IMR-90 (cell line): ENCODE measurements around the gene GCNA. TPM values are rescaled to one million over a fixed set of nuclear protein-coding genes. Genes with fewer than 3 reads are reported as not detected.

Source experiments
- ATAC-seq: fragments of 200-7000 bp; cut with Tn5 transposase; 2 replicates; pipeline ENCODE4 v1.9.1; 2020; ENCODE audit warnings: low read depth, mild to moderate bottlenecking, moderate library complexity
- BruUV-seq: library from RNA; stranded (reverse); fragments of 400-500 nt; replicated peaks from 2 replicates; lab custom pipeline; 2021; lab: Mats Ljungman, UMichigan
- CTCF ChIA-PET: fragments of 300-600 bp; formaldehyde crosslinking; extraction: SDS; loops from one replicate; lab custom pipeline; 2021; ENCODE audit warnings: antibody characterized with exemption; lab: Yijun Ruan, JAX
- POLR2A ChIA-PET: fragments of 300-600 bp; sonication (Branson Sonifier 250); formaldehyde crosslinking; loops from one replicate; lab custom pipeline; 2022; ENCODE audit warnings: antibody characterized with exemption; ENCODE audit not compliant: unreplicated experiment; lab: Charles Lee
- DNase-seq: peaks from one replicate; pipeline ENCODE4 v3.0.0; 2013
- H2AFZ ChIP-seq: replicated peaks from 2 replicates; pipeline ENCODE3; 2013; ENCODE audit warnings: low read length, mild to moderate bottlenecking; ENCODE audit not compliant: poor library complexity
- H2AK5ac ChIP-seq: 2 replicates; pipeline ENCODE4 v1.6.1; 2013; ENCODE audit warnings: low read depth, low read length, inconsistent platforms
- H2AK9ac ChIP-seq: replicated peaks from 2 replicates; pipeline ENCODE3; 2013; ENCODE audit warnings: mild to moderate bottlenecking, low read depth, low read length, moderate library complexity; ENCODE audit not compliant: poor library complexity
- H2BK120ac ChIP-seq: 2 replicates; pipeline ENCODE4 v1.6.1; 2013; ENCODE audit warnings: low read depth, low read length, inconsistent platforms
- H2BK15ac ChIP-seq: 3 replicates; pipeline ENCODE4 v1.6.1; 2013; ENCODE audit warnings: low read depth, low read length, inconsistent platforms
- H2BK20ac ChIP-seq: 2 replicates; pipeline ENCODE4 v1.6.1; 2013; ENCODE audit warnings: low read depth, mild to moderate bottlenecking, inconsistent platforms, low read length, moderate library complexity
- H2BK5ac ChIP-seq: 2 replicates; pipeline ENCODE4 v1.6.1; 2013; ENCODE audit warnings: mild to moderate bottlenecking, low read depth, low read length, inconsistent platforms; ENCODE audit not compliant: poor library complexity, severe bottlenecking
- H3K14ac ChIP-seq: replicated peaks from 2 replicates; pipeline ENCODE4 v1.6.1; 2013; ENCODE audit warnings: low read depth, low read length, inconsistent platforms
- H3K18ac ChIP-seq: 2 replicates; pipeline ENCODE4 v1.6.1; 2013; ENCODE audit warnings: low read depth, low read length, control low read depth
- H3K23ac ChIP-seq: 2 replicates; pipeline ENCODE4 v1.6.1; 2013; ENCODE audit warnings: low read depth, low read length, inconsistent platforms
- H3K27ac ChIP-seq: 2 replicates; pipeline ENCODE4 v1.5.1; 2013; ENCODE audit warnings: mild to moderate bottlenecking, control low read depth, low read length; ENCODE audit not compliant: insufficient read depth
- H3K27me3 ChIP-seq: 2 replicates; pipeline ENCODE4 v1.6.1; 2013; ENCODE audit warnings: low read length; ENCODE audit not compliant: control insufficient read depth, insufficient read depth
- H3K36me3 ChIP-seq: 2 replicates; pipeline ENCODE4 v1.6.1; 2013; ENCODE audit warnings: low read length, mixed read lengths; ENCODE audit not compliant: control insufficient read depth, insufficient read depth
- H3K4ac ChIP-seq: 2 replicates; pipeline ENCODE4 v1.6.1; 2013; ENCODE audit warnings: low read depth, low read length, inconsistent platforms
- H3K4me1 ChIP-seq: 2 replicates; pipeline ENCODE4 v1.6.1; 2013; ENCODE audit warnings: low read length, mixed read lengths; ENCODE audit not compliant: control insufficient read depth, insufficient read depth
- H3K4me2 ChIP-seq: 2 replicates; pipeline ENCODE4 v1.6.1; 2013; ENCODE audit warnings: low read depth, mild to moderate bottlenecking, control low read depth, low read length, moderate library complexity
- H3K4me3 ChIP-seq: 2 replicates; pipeline ENCODE4 v1.5.1; 2013; ENCODE audit warnings: low read depth, mild to moderate bottlenecking, control low read depth, low read length, moderate library complexity; ENCODE audit not compliant: insufficient read depth
- H3K56ac ChIP-seq: 2 replicates; pipeline ENCODE4 v1.6.1; 2013; ENCODE audit warnings: low read length, inconsistent platforms; ENCODE audit not compliant: insufficient read depth; ENCODE audit errors: extremely low read depth
- H3K79me1 ChIP-seq, 2 experiments: 2 replicates each; pipeline ENCODE4 v1.6.1; 2013; ENCODE audit warnings: low read length in 2 of 2, inconsistent platforms in 1 of 2, low read depth in 1 of 2
- H3K9ac ChIP-seq: 2 replicates; pipeline ENCODE4 v1.6.1; 2013; ENCODE audit warnings: low read depth, low read length, control low read depth
- H3K9me1 ChIP-seq: 2 replicates; pipeline ENCODE4 v1.6.1; 2013; ENCODE audit warnings: low read length, inconsistent platforms; ENCODE audit not compliant: insufficient read depth
- H3K9me3 ChIP-seq: 2 replicates; pipeline ENCODE4 v1.6.1; 2013; ENCODE audit warnings: low read length; ENCODE audit not compliant: control insufficient read depth, insufficient read depth
- H4K20me1 ChIP-seq: 2 replicates; pipeline ENCODE4 v1.6.1; 2013; ENCODE audit warnings: low read length, inconsistent platforms; ENCODE audit not compliant: insufficient read depth
- H4K5ac ChIP-seq: 2 replicates; pipeline ENCODE4 v1.6.1; 2013; ENCODE audit warnings: mild to moderate bottlenecking, low read depth, low read length, control low read depth
- H4K8ac ChIP-seq, 2 experiments: 2 replicates each; pipeline ENCODE4 v1.6.1; 2013; ENCODE audit warnings: low read depth in 2 of 2, low read length in 2 of 2, control low read depth in 1 of 2, inconsistent platforms in 1 of 2
- H4K91ac ChIP-seq: 2 replicates; pipeline ENCODE4 v1.6.1; 2013; ENCODE audit warnings: low read depth, low read length, inconsistent platforms; ENCODE audit not compliant: insufficient read depth
- BHLHE40 ChIP-seq: fragments of 150-350 bp; IDR thresholded peaks from 2 replicates; pipeline ENCODE4 v1.6.1; 2016; ENCODE audit warnings: mild to moderate bottlenecking, low read depth, low read length
- CEBPB ChIP-seq: IDR thresholded peaks from 2 replicates; pipeline ENCODE4 v1.6.1; 2012; ENCODE audit warnings: low read depth, low read length, improper control_type of control experiment
- CHD1 ChIP-seq: IDR thresholded peaks from 2 replicates; pipeline ENCODE4 v1.6.1; 2012; ENCODE audit warnings: low read depth, low read length, improper control_type of control experiment
- FOS ChIP-seq: fragments of 150-350 bp; IDR thresholded peaks from 2 replicates; pipeline ENCODE4 v1.6.1; 2016; ENCODE audit warnings: low read depth, low read length
- MAFK ChIP-seq: IDR thresholded peaks from 2 replicates; pipeline ENCODE4 v1.6.1; 2012; ENCODE audit warnings: low read depth, low read length, improper control_type of control experiment
- MAZ ChIP-seq: IDR thresholded peaks from 2 replicates; pipeline ENCODE4 v1.6.1; 2012; ENCODE audit warnings: low read depth, mild to moderate bottlenecking, low read length, improper control_type of control experiment, moderate library complexity, borderline replicate concordance
- MXI1 ChIP-seq: IDR thresholded peaks from 2 replicates; pipeline ENCODE4 v1.6.1; 2012; ENCODE audit warnings: low read depth, mild to moderate bottlenecking, low read length, moderate library complexity, borderline replicate concordance
- NFE2L2 ChIP-seq: fragments of 150-350 bp; IDR thresholded peaks from 2 replicates; pipeline ENCODE4 v1.6.1; 2016; ENCODE audit warnings: low read depth, mild to moderate bottlenecking, low read length
- POLR2A ChIP-seq: IDR thresholded peaks from 2 replicates; pipeline ENCODE4 v1.6.1; 2012; ENCODE audit warnings: mild to moderate bottlenecking, low read depth, low read length
- RAD21 ChIP-seq: IDR thresholded peaks from 2 replicates; pipeline ENCODE4 v1.6.1; 2012; ENCODE audit warnings: low read length, improper control_type of control experiment
- RCOR1 ChIP-seq: IDR thresholded peaks from 2 replicates; pipeline ENCODE4 v1.6.1; 2012; ENCODE audit warnings: mild to moderate bottlenecking, low read length, improper control_type of control experiment; ENCODE audit not compliant: insufficient replicate concordance
- RFX5 ChIP-seq: IDR thresholded peaks from 2 replicates; pipeline ENCODE4 v1.8.0; 2012; ENCODE audit warnings: low read depth, mild to moderate bottlenecking, low read length, moderate library complexity
- SMC3 ChIP-seq: fragments of 150-350 bp; IDR thresholded peaks from 2 replicates; pipeline ENCODE4 v1.6.1; 2016; ENCODE audit warnings: low read depth, mild to moderate bottlenecking, antibody characterized with exemption, low read length, moderate library complexity
- WGBS, 2 experiments: methylation state at CpG; one replicate each; pipeline versions ENCODE4 v1.1.5 to v1.1.7; 2013; ENCODE audit warnings: missing lambda C conversion rate in 2 of 2; ENCODE audit not compliant: insufficient read length in 1 of 2; ENCODE audit errors: extremely low coverage in 2 of 2; 5-methylcytosine and 5-hydroxymethylcytosine counted together
- dilution Hi-C: fragments of 300-500 bp; cut with HindIII; formaldehyde crosslinking; loops from one replicate; pipeline ENCODE4 v1.14.3; 2018; ENCODE audit warnings: low sequenced_read_pairs; ENCODE audit not compliant: unreplicated experiment
- in situ Hi-C: fragments of 300-500 bp; cut with MboI; formaldehyde crosslinking; loops from 3 replicates; pipeline ENCODE4 v1.14.3; 2019; ENCODE audit warnings: low sequenced_read_pairs, inconsistent platforms, mixed read lengths
- intact Hi-C: fragments of 100-400 bp; cut with micrococcal nuclease; formaldehyde crosslinking; loops from 2 replicates; pipeline ENCODE4 v1.10.0; 2022
- polyA plus RNA-seq, 3 experiments: library from polyadenylated mRNA; depleted of rRNA; stranded (reverse); fragments of >200 nt; gene quantifications; 2 replicates each; pipeline ENCODE4 v1.2.3, GENCODE V29; 2012; ENCODE audit warnings: low replicate concordance in 1 of 3
- total RNA-seq: library from RNA; depleted of rRNA; stranded (reverse); fragments of >200 nt; gene quantifications from 2 replicates; pipeline ENCODE4 v1.2.3, GENCODE V29; 2012
- TF ChIP-seq, protein P1 (sequence below): conservative IDR thresholded peaks from 2 replicates; pipeline ENCODE4 v1.5.1; 2012; ENCODE audit warnings: mild to moderate bottlenecking, low read depth, low read length, improper control_type of control experiment
- TF ChIP-seq, protein P2 (sequence below): fragments of 150-350 bp; IDR thresholded peaks from 2 replicates; pipeline ENCODE4 v1.6.1; 2016; ENCODE audit warnings: low read depth, mild to moderate bottlenecking, low read length, moderate library complexity, borderline replicate concordance
- TF ChIP-seq, protein P3 (sequence below): fragments of 150-350 bp; IDR thresholded peaks from 2 replicates; pipeline ENCODE4 v1.6.1; 2017; ENCODE audit warnings: mild to moderate bottlenecking, antibody characterized with exemption, low read length, low read depth

GCNA gene
- total and polyA plus RNA-seq, 2 of the 4 experiments (the other 2 are of a cell fraction), result 0.90 to 1.3 TPM

DNA sequence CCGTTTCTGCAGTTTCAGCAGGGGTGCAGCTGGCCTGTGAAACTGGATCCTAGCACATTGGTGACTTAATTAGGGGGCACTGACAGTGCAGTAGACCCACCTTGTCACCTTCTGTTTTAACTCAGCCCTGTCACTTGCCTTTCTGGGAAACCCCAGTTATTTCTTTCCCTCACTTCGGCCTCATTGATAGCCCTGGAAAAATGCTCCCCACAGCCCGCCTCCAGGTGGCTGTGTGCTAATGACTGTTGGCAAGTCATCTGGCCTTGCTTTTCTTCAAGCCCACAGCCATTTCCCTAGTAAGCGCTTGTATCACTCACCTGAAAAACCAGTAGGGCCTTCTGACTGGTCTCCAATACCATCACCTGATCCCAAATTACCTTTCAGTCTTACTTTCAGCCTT, 36.8 kb downstream of the GCNA start:
- H3K23ac ChIP-seq, result no peak overlapping the region
- H4K5ac ChIP-seq, result no peak overlapping the region
- TF ChIP-seq CHD1, result no peak
- TF ChIP-seq, protein P1, sequence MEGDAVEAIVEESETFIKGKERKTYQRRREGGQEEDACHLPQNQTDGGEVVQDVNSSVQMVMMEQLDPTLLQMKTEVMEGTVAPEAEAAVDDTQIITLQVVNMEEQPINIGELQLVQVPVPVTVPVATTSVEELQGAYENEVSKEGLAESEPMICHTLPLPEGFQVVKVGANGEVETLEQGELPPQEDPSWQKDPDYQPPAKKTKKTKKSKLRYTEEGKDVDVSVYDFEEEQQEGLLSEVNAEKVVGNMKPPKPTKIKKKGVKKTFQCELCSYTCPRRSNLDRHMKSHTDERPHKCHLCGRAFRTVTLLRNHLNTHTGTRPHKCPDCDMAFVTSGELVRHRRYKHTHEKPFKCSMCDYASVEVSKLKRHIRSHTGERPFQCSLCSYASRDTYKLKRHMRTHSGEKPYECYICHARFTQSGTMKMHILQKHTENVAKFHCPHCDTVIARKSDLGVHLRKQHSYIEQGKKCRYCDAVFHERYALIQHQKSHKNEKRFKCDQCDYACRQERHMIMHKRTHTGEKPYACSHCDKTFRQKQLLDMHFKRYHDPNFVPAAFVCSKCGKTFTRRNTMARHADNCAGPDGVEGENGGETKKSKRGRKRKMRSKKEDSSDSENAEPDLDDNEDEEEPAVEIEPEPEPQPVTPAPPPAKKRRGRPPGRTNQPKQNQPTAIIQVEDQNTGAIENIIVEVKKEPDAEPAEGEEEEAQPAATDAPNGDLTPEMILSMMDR, result no peak
- TF ChIP-seq RCOR1, result no peak
- TF ChIP-seq MXI1, result no peak
- TF ChIP-seq SMC3, result no peak
- TF ChIP-seq BHLHE40, result no peak
- no peak for TF ChIP-seq POLR2A
- no peak for TF ChIP-seq MAZ
- TF ChIP-seq, protein P2, sequence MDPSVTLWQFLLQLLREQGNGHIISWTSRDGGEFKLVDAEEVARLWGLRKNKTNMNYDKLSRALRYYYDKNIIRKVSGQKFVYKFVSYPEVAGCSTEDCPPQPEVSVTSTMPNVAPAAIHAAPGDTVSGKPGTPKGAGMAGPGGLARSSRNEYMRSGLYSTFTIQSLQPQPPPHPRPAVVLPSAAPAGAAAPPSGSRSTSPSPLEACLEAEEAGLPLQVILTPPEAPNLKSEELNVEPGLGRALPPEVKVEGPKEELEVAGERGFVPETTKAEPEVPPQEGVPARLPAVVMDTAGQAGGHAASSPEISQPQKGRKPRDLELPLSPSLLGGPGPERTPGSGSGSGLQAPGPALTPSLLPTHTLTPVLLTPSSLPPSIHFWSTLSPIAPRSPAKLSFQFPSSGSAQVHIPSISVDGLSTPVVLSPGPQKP, result no peak
- no peak for TF ChIP-seq RAD21
- no peak for TF ChIP-seq RFX5
- TF ChIP-seq CEBPB, result no peak
- TF ChIP-seq MAFK, result no peak
- no peak for TF ChIP-seq FOS
- TF ChIP-seq, protein P3, sequence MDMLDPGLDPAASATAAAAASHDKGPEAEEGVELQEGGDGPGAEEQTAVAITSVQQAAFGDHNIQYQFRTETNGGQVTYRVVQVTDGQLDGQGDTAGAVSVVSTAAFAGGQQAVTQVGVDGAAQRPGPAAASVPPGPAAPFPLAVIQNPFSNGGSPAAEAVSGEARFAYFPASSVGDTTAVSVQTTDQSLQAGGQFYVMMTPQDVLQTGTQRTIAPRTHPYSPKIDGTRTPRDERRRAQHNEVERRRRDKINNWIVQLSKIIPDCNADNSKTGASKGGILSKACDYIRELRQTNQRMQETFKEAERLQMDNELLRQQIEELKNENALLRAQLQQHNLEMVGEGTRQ, result no peak
- TF ChIP-seq NFE2L2, result no peak
- H2BK120ac ChIP-seq, result no peak overlapping the region
- BruUV-seq, result no TSS peak
- no peak overlapping the region for H2AK9ac ChIP-seq
- dilution Hi-C loops (no loop called here), in situ Hi-C loops (no loop called here), intact Hi-C loops (no loop called here)
- ChIA-PET CTCF (no interaction called here), POLR2A (no interaction called here)
- H3K14ac ChIP-seq, result no peak overlapping the region
- no peak overlapping the region for H3K4me2 ChIP-seq
- H3K9ac ChIP-seq, result no peak overlapping the region
- H3K27me3 ChIP-seq, result peaks cover 4% of the 10 kb centered on the region; the same call in 1 of the 2 replicates
- no peak overlapping the region for H3K18ac ChIP-seq
- no peak overlapping the region for H3K27ac ChIP-seq
- no peak overlapping the region for H2BK5ac ChIP-seq
- no peaks in the 10 kb centered on the region for H3K4me1 ChIP-seq
- DNase-seq (no peak), ATAC-seq (no peak)
- H2AK5ac ChIP-seq, result no peak overlapping the region
- no peaks in the 10 kb centered on the region; the same call in 1 of the 2 replicates for H3K9me3 ChIP-seq
- no peak overlapping the region for H2BK15ac ChIP-seq
- H4K91ac ChIP-seq, result no peak overlapping the region
- H3K4ac ChIP-seq, result no peak overlapping the region
- H3K56ac ChIP-seq, result no peak overlapping the region
- no peak overlapping the region for H3K4me3 ChIP-seq
- no peak overlapping the region for H2AFZ ChIP-seq
- H3K79me1 ChIP-seq, result no peaks in the 10 kb centered on the region
- WGBS, 2 experiments, result 87% methylated on average over 3 of the region's 4 CpGs; no CpG with 5 or more reads in 1 of the 2 experiments
- H3K36me3 ChIP-seq, result peaks cover 13% of the 10 kb centered on the region
- no peak overlapping the region for H4K8ac ChIP-seq
- H3K9me1 ChIP-seq, result no peaks in the 10 kb centered on the region
- H4K20me1 ChIP-seq, result no peaks in the 10 kb centered on the region
- no peak overlapping the region for H2BK20ac ChIP-seq
